GM12878 (cell line): ENCODE data around the gene ZNF426. TPM values are rescaled to one million over a fixed set of nuclear protein-coding genes. Genes with fewer than 3 reads are reported as not detected.

Experiments used
- ATAC-seq: fragments of 200-7000 bp; cut with Tn5 transposase; 3 replicates; pipeline ENCODE4 v1.9.1; 2020; ENCODE audit warnings: mild to moderate bottlenecking, moderate library complexity
- BruUV-seq: library from RNA; stranded (reverse); fragments of 400-500 nt; replicated peaks from 2 replicates; lab custom pipeline; 2021; lab: Mats Ljungman, UMichigan
- CTCF ChIA-PET: fragments of 300-600 bp; sonication (Branson Sonifier 250); formaldehyde crosslinking; extraction: SDS; loops from one replicate; lab custom pipeline; 2021; ENCODE audit warnings: inconsistent platforms; lab: Yijun Ruan, JAX
- POLR2A ChIA-PET: fragments of 350-600 bp; formaldehyde crosslinking; extraction: SDS; loops from one replicate; lab custom pipeline; 2021; ENCODE audit warnings: inconsistent platforms; lab: Charles Lee
- RAD21 ChIA-PET: fragments of 300-600 bp; sonication (Branson Sonifier 250); formaldehyde crosslinking; loops from one replicate; lab custom pipeline; 2023; ENCODE audit warnings: antibody characterized with exemption; ENCODE audit not compliant: unreplicated experiment; lab: Charles Lee
- SMC1A ChIA-PET: fragments of 300-600 bp; sonication (Branson Sonifier 250); formaldehyde crosslinking; loops from one replicate; lab custom pipeline; 2023; ENCODE audit not compliant: unreplicated experiment, uncharacterized antibody; lab: Charles Lee
- DNase-seq: peaks from one replicate; pipeline ENCODE4 v3.0.0-alpha.2; 2011; ENCODE audit warnings: low read depth, low spot score
- FAIRE-seq: peaks from 3 replicates; lab custom pipeline; 2011; peaks lifted over from hg19 to GRCh38; lab: Jason Lieb, UNC
- H2AFZ ChIP-seq: 2 replicates; pipeline ENCODE4 v1.6.0; 2011; ENCODE audit warnings: low read depth, low read length, control low read depth; ENCODE audit not compliant: control insufficient read depth
- H3K27ac ChIP-seq: 2 replicates; pipeline ENCODE4 v1.5.1; 2011; ENCODE audit warnings: control low read depth; ENCODE audit not compliant: control insufficient read depth, insufficient read depth
- H3K27me3 ChIP-seq, 2 experiments: replicated peaks in 1 of 2; 2 replicates each; pipeline versions ENCODE4 v1.6.0 to v1.6.1; 2011; ENCODE audit warnings: low read length in 1 of 2; ENCODE audit not compliant: control insufficient read depth in 2 of 2, insufficient read depth in 2 of 2
- H3K36me3 ChIP-seq, 2 experiments: 2 replicates each; pipeline ENCODE4 v1.5.1; 2011; ENCODE audit warnings: low read length in 1 of 2; ENCODE audit not compliant: control insufficient read depth in 2 of 2, insufficient read depth in 2 of 2
- H3K4me1 ChIP-seq: 2 replicates; pipeline ENCODE4 v1.6.1; 2011; ENCODE audit warnings: mild to moderate bottlenecking, low read length, moderate library complexity, mixed read lengths; ENCODE audit not compliant: control insufficient read depth, insufficient read depth
- H3K4me2 ChIP-seq: 2 replicates; pipeline ENCODE4 v1.6.0; 2011; ENCODE audit warnings: control low read depth; ENCODE audit not compliant: control insufficient read depth, insufficient read depth
- H3K4me3 ChIP-seq: fragments of 200-600 bp; sonication (generic); 2 replicates; pipeline ENCODE4 v1.5.1; 2016
- H3K79me2 ChIP-seq: 2 replicates; pipeline ENCODE4 v1.6.0; 2011; ENCODE audit warnings: low read length; ENCODE audit not compliant: control insufficient read depth, insufficient read depth
- H3K9ac ChIP-seq: 2 replicates; pipeline ENCODE4 v1.8.0; 2011; ENCODE audit warnings: low read length, control low read depth, mixed read lengths; ENCODE audit not compliant: control insufficient read depth, insufficient read depth
- H3K9me3 ChIP-seq: replicated peaks from 3 replicates; pipeline ENCODE4 v1.5.1; 2011; ENCODE audit warnings: mild to moderate bottlenecking, low read length; ENCODE audit not compliant: control insufficient read depth, insufficient read depth
- H4K20me1 ChIP-seq: 2 replicates; pipeline ENCODE4 v1.6.0; 2011; ENCODE audit not compliant: control insufficient read depth, insufficient read depth
- CBX5 ChIP-seq: sonication (generic); IDR thresholded peaks from 2 replicates; pipeline ENCODE4 v1.6.1; 2016; ENCODE audit warnings: low read depth, moderate library complexity, mild to moderate bottlenecking, inconsistent platforms
- CHD1 ChIP-seq: IDR thresholded peaks from 2 replicates; pipeline ENCODE4 v1.6.1; 2012; ENCODE audit warnings: low read depth, low read length, improper control_type of control experiment
- MEF2A ChIP-seq: IDR thresholded peaks from 2 replicates; pipeline ENCODE4 v1.6.1; 2011; ENCODE audit warnings: low read depth, mild to moderate bottlenecking, low read length, moderate library complexity; ENCODE audit not compliant: insufficient read depth
- POLR2A ChIP-seq: IDR thresholded peaks from 2 replicates; pipeline ENCODE4 v1.6.1; 2011; ENCODE audit warnings: low read depth, mild to moderate bottlenecking, low read length
- ZSCAN29 ChIP-seq: fragments of 450-650 bp; IDR thresholded peaks from 2 replicates; pipeline ENCODE4 v1.6.1; 2017; ENCODE audit warnings: mild to moderate bottlenecking, moderate library complexity
- WGBS: methylation state at CpG from one replicate; pipeline ENCODE4 v1.1.6; 2016; ENCODE audit warnings: low lambda C conversion rate; ENCODE audit not compliant: insufficient replicate concordance, insufficient coverage; ENCODE audit errors: missing lambda C conversion rate; 5-methylcytosine and 5-hydroxymethylcytosine counted together
- in situ Hi-C: fragments of 300-500 bp; cut with MboI; formaldehyde crosslinking; loops from 9 replicates; pipeline ENCODE4 v1.14.3; 2018; ENCODE audit warnings: mixed read lengths
- intact Hi-C: fragments of 100-400 bp; cut with micrococcal nuclease; formaldehyde crosslinking; loops from one replicate; pipeline ENCODE4 v1.14.2; 2022; ENCODE audit not compliant: unreplicated experiment
- polyA plus RNA-seq, 11 experiments: library from polyadenylated mRNA; depleted of rRNA in 4 of 11; unstranded in 6 of 11; stranded (reverse) in 5 of 11; fragments of >200 nt; fragmentation: Nextera tagmentation in 4 of 11; fragmentation: Illumina TruSeq in 1 of 11; extraction: Ambion mirVana in 4 of 11; extraction: Trizol in 1 of 11; gene quantifications; 1 replicate in 1 of 11; 2 replicates in 10 of 11; pipeline versions ENCODE4 v1.2.1 to v1.2.3, GENCODE V29; 2011 to 2016; ENCODE audit warnings: inconsistent platforms in 2 of 11, missing spikeins in 2 of 11, low read depth in 1 of 11
- total RNA-seq, 4 experiments: library from RNA; depleted of rRNA in 3 of 4; stranded (reverse); fragments of >200 nt in 3 of 4; fragmentation: Illumina TruSeq in 1 of 4; extraction: Trizol in 1 of 4; gene quantifications; 2 replicates each; pipeline versions ENCODE4 v1.2.1 to v1.2.3, GENCODE V29; 2013 to 2021
- TF ChIP-seq, protein P1 (sequence below): IDR thresholded peaks from 2 replicates; pipeline ENCODE4 v1.6.1; 2012; ENCODE audit warnings: low read depth, low read length, improper control_type of control experiment

ZNF426 gene
- total and polyA plus RNA-seq, 10 of the 15 experiments (the other 5 are each of a cell fraction or from before 2014, with no cell fraction given) = 3.0 to 11.3 (median 6.8) TPM

DNA sequence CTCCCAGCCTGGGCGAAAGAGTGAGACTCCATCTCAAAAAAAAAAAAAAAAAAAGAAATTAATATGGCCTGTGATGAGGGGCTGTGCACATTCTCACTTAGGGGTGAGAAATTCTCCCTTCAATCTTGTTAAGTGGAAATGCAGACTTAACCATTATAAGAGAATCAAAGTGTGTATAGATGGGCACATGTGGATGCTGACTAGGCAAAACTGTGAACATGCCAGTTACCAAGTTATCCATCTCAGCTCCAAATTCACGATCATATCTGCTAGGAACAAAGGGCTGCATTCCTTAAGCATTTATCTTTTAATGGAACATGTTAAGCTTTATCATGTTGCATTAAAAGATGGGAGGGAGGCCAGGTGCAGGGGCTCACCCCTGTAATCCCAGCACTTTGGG is 44.3 kb downstream of the ZNF426 start (continued):
- no peak for TF ChIP-seq CHD1
- TF ChIP-seq MEF2A = no peak
- no peak for TF ChIP-seq ZSCAN29

- Histone ChIP-seq H3K27me3 (no peaks in the 10 kb centered on the region), H3K9ac (no peak overlapping the region), H3K27ac (no peak overlapping the region), H4K20me1 (no peaks in the 10 kb centered on the region), H3K9me3 (no peaks in the 10 kb centered on the region; the same call in 2 of the 3 replicates), H3K4me1 (no peaks in the 10 kb centered on the region), H3K4me2 (no peak overlapping the region), H3K4me3 (no peak overlapping the region), H2AFZ (no peak overlapping the region), H3K79me2 (no peaks in the 10 kb centered on the region), H3K36me3 (no peaks in the 10 kb centered on the region)
- ChIA-PET POLR2A (no interaction called here), RAD21 (no interaction called here), CTCF (no interaction called here), SMC1A (no interaction called here)
- TF ChIP-seq POLR2A (no peak), CBX5 (peak; percentile 56; the same call in 1 of the 2 replicates)
- 19% methylated on average over 2 of the region's 2 CpGs for WGBS
- in situ Hi-C loops = no loop called here
- DNase-seq (no peak), FAIRE-seq (no peak), ATAC-seq (no peak)
- intact Hi-C loops = no loop called here
- BruUV-seq = no TSS peak
Observed at GRCh38 chr19:9487016-9487415, 51.4 kb downstream of the ZNF426 start.

- Histone ChIP-seq H3K4me2 (no peak overlapping the region), H2AFZ (no peak overlapping the region), H3K36me3 (no peaks in the 10 kb centered on the region), H3K4me3 (no peak overlapping the region), H3K79me2 (no peaks in the 10 kb centered on the region), H3K9me3 (no peaks in the 10 kb centered on the region; the same call in 2 of the 3 replicates), H4K20me1 (no peaks in the 10 kb centered on the region), H3K9ac (no peak overlapping the region), H3K27ac (no peak overlapping the region), H3K4me1 (no peaks in the 10 kb centered on the region), H3K27me3 (no peaks in the 10 kb centered on the region)
- ChIA-PET SMC1A (no interaction called here), POLR2A (no interaction called here), CTCF (no interaction called here), RAD21 (no interaction called here)
- TF ChIP-seq, protein P1, sequence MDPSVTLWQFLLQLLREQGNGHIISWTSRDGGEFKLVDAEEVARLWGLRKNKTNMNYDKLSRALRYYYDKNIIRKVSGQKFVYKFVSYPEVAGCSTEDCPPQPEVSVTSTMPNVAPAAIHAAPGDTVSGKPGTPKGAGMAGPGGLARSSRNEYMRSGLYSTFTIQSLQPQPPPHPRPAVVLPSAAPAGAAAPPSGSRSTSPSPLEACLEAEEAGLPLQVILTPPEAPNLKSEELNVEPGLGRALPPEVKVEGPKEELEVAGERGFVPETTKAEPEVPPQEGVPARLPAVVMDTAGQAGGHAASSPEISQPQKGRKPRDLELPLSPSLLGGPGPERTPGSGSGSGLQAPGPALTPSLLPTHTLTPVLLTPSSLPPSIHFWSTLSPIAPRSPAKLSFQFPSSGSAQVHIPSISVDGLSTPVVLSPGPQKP = no peak
- no peak for ATAC-seq
- in situ Hi-C loops = no loop called here
- DNase-seq = no peak
- intact Hi-C loops = no loop called here
- WGBS = 0% methylated on average over 2 of the region's 2 CpGs
- no peak for FAIRE-seq
- no TSS peak for BruUV-seq
Observed at GRCh38 chr19:9485140-9485539, 53.3 kb downstream of the ZNF426 start.
